ENCODE measurements around the gene NEDD8. TPM values are rescaled to one million over a fixed set of nuclear protein-coding genes. Genes with fewer than 3 reads are reported as not detected.
"Not testable (repeated sequence)": the region's sequence is repeated elsewhere in the genome, so short reads cannot be mapped to it uniquely, and the experiment has no call there.

NEDD8 gene
- total and polyA plus RNA-seq, 3 donors from 2014 or later = 94.6 to 180 (median 110) TPM

DNA sequence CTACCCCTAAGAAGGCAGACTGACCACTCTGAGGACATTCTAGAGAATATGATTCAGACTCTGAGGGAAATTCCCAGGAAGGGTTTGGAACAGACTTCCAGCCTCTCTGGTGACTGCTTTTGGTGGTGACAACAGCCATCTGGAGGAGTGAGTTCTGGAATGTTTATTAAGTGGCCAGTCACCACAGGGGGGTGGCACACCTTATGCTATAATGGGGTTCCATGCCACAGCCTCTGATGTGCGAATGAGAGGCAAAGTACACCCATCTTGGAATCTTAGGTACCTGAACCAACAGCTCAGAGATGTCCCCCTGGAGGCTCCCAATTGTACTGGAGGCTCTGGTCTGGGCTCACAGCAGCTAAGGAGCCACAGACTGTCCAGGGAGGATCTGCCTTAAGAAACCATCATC is 19.7 kb upstream of the NEDD8 start:
- H3K4me1 ChIP-seq = no peaks in the 10 kb centered on the region
- no peaks in the 10 kb centered on the region for H3K9me3 ChIP-seq
- no peak overlapping the region for H3K4me3 ChIP-seq
- TF ChIP-seq POLR2A (IDR thresholded peaks at IDR 0.05) = no peak
- TF ChIP-seq, protein P1, sequence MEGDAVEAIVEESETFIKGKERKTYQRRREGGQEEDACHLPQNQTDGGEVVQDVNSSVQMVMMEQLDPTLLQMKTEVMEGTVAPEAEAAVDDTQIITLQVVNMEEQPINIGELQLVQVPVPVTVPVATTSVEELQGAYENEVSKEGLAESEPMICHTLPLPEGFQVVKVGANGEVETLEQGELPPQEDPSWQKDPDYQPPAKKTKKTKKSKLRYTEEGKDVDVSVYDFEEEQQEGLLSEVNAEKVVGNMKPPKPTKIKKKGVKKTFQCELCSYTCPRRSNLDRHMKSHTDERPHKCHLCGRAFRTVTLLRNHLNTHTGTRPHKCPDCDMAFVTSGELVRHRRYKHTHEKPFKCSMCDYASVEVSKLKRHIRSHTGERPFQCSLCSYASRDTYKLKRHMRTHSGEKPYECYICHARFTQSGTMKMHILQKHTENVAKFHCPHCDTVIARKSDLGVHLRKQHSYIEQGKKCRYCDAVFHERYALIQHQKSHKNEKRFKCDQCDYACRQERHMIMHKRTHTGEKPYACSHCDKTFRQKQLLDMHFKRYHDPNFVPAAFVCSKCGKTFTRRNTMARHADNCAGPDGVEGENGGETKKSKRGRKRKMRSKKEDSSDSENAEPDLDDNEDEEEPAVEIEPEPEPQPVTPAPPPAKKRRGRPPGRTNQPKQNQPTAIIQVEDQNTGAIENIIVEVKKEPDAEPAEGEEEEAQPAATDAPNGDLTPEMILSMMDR (IDR thresholded peaks at IDR 0.05) = no peak
- no peak for DNase-seq
- no peak overlapping the region for H3K27ac ChIP-seq
- intact Hi-C loops (cut with DNase I; ENCODE audit: low total_unique reads) = no loop called here
- 93% methylated on average over 1 of the region's 1 CpG; no CpG with 5 or more reads in 1 of the 2 donors for WGBS, 2 donors
- H3K27me3 ChIP-seq = no peaks in the 10 kb centered on the region
- no peaks in the 10 kb centered on the region for H3K36me3 ChIP-seq (ENCODE audit: low read depth, missing control alignments)

DNA sequence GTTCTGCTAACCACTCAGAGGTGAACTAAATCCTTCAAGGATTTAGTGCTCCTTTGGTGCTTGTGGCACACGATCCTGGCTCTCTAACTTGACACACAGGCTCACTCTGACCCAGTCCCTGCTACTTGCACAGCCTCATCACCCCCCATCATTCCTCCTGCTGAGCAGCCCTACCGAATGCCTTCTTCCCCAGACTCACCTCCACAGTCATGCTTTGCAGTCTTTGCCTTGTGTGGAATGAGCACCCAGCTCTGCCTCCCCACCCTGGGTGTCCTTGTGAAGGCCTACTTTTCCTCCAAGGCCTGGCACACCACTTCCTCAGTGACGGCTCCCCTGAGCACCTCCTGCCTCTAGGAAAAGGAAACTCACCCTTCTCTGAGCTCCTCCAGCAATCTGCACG is 18.2 kb upstream of the NEDD8 start:
- Histone ChIP-seq H3K9me3 (no peaks in the 10 kb centered on the region), H3K4me3 (no peak overlapping the region), H3K27ac (no peak overlapping the region), H3K27me3 (no peaks in the 10 kb centered on the region), H3K4me1 (no peaks in the 10 kb centered on the region), H3K36me3 (ENCODE audit: low read depth, missing control alignments) (no peaks in the 10 kb centered on the region)
- WGBS, 2 donors = 74 to 76% methylated on average over 4 of the region's 4 CpGs
- intact Hi-C loops (cut with DNase I; ENCODE audit: low total_unique reads) = no loop called here
- no peak for DNase-seq
- TF ChIP-seq POLR2A (IDR thresholded peaks at IDR 0.05) = no peak
- TF ChIP-seq, protein P1 (IDR thresholded peaks at IDR 0.05) = no peak

DNA sequence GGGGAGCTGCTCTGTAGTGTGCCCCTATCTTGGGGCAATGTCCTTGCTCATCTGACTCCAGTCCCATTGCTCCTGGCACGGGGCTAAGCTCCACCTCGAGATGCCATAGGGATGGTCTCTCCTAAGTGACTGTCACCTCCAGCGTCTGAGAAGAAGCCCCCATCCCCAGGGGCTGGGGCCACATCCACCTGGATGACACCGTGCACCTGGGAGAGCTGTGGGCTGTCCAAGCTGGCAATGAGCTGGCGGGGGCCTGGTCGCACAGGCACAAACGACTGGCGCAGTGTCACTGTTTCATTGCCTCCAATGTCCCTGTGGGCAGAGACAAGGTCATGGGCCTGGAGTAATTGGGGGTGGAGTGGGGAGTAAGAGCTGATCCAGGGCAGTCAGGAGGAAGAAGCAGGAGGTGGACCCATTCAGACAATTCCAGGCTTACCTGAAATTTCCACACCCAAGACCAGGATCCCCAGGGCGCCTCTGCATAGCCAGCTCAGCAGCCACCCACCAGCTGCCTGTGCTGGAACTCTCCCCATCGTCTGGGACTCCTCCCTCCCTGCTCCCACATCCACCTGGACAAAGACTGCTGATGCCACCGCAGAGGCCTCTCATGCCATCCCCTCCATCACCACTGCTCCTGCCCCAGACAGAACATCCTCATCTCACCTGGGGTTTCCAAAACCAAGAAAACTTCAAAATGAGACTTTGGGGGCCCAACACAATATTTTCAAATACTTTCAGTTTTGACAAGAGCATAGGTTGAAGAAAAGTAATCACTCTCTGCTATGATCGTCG is 17.3 kb upstream of the NEDD8 start:
- Histone ChIP-seq H3K27ac (no peak overlapping the region), H3K27me3 (no peaks in the 10 kb centered on the region), H3K9me3 (no peaks in the 10 kb centered on the region), H3K4me1 (no peaks in the 10 kb centered on the region), H3K4me3 (no peak overlapping the region), H3K36me3 (ENCODE audit: low read depth, missing control alignments) (no peaks in the 10 kb centered on the region)
- 79 to 81% methylated on average over 4 to 13 of the region's 13 CpGs for WGBS, 2 donors
- no peak for DNase-seq
- no peak for TF ChIP-seq POLR2A (IDR thresholded peaks at IDR 0.05)
- TF ChIP-seq, protein P1 (IDR thresholded peaks at IDR 0.05) = no peak
- intact Hi-C loops (cut with DNase I; ENCODE audit: low total_unique reads) = no loop called here

DNA sequence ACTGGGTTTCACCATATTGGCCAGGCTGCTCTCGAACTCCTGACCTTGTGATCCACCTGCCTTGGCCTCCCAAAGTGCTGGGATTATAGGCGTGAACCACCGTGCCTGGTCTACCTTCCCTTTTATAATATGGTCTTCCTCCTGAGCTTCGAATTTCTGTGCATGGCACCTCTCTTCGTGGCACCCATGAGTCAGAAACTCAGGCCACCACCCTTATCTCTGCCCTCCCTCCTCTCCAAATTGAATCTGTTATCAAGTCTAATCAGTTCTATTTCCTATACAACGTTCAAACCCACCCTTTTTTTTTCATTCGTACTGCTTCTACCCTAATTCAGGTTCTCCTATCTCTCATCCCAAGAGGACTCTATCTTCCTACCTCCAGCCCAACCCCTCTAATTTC is 15.3 kb upstream of the NEDD8 start:
- Histone ChIP-seq H3K9me3 (no peaks in the 10 kb centered on the region), H3K4me3 (no peak overlapping the region), H3K4me1 (no peaks in the 10 kb centered on the region), H3K36me3 (ENCODE audit: low read depth, missing control alignments) (no peaks in the 10 kb centered on the region), H3K27me3 (no peaks in the 10 kb centered on the region), H3K27ac (no peak overlapping the region)
- WGBS, 2 donors = 77 to 85% methylated on average over 7 of the region's 7 CpGs
- no peak for DNase-seq
- TF ChIP-seq, protein P1 (IDR thresholded peaks at IDR 0.05) = no peak
- no peak for TF ChIP-seq POLR2A (IDR thresholded peaks at IDR 0.05)
- intact Hi-C loops (cut with DNase I; ENCODE audit: low total_unique reads) = no loop called here

DNA sequence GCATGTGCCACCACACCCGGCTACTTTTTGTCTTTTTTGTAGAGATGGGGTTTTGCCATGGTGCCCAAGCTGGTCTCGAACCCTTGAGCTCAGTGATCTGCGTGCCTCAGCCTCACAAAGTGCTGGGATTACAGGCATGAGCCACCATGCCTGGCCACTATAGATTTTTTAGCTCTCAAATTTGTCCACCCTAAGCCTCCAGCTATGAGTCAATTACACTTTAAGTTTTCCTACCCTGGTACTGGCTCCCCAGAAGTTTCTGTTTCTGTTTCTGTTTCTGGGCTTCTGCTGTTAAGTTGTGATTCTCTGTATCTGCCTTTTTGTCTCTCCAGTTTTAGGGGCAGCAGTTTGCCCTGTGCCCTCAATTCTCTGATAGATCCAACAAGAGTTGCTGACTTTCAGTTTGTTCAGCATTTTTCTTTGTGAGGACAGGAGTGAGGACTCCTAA is 14.6 kb upstream of the NEDD8 start:
- no peak for DNase-seq
- Histone ChIP-seq H3K27me3 (no peaks in the 10 kb centered on the region), H3K4me3 (no peak overlapping the region), H3K4me1 (no peaks in the 10 kb centered on the region), H3K27ac (no peak overlapping the region), H3K9me3 (no peaks in the 10 kb centered on the region), H3K36me3 (ENCODE audit: low read depth, missing control alignments) (no peaks in the 10 kb centered on the region)
- TF ChIP-seq, protein P1 (IDR thresholded peaks at IDR 0.05) = no peak
- TF ChIP-seq POLR2A (IDR thresholded peaks at IDR 0.05) = no peak
- WGBS, 2 donors = 89% methylated on average over 3 of the region's 3 CpGs
- intact Hi-C loops (cut with DNase I; ENCODE audit: low total_unique reads) = no loop called here

DNA sequence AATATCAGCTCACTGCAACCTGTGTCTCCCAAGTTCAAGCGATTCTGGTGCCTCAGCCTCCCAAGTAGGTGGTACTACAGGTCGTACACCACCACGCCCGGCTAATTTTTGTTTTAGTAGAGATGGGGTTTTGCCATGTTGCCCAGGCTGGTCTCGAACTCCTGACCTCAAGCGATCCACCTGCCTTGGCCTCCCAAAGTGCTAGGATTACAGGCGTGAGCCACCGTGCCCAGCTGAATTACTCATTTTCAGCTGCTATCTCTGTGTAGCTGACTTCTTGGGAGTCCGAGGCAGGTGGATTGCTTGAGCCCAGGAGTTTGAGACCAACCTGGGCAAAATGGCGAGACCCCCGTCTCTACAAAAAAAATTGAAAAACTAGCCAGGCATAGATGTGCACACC is 13.2 kb upstream of the NEDD8 start:
- H3K4me3 ChIP-seq; H3K27ac ChIP-seq; H3K27me3 ChIP-seq; H3K9me3 ChIP-seq; intact Hi-C loops (cut with DNase I; ENCODE audit: low total_unique reads); H3K36me3 ChIP-seq (ENCODE audit: low read depth, missing control alignments); DNase-seq: not testable (repeated sequence)
- H3K4me1 ChIP-seq = peaks cover 13% of the 10 kb centered on the region
- WGBS, 2 donors = 92% methylated on average over 11 of the region's 11 CpGs

Measured in testis (tissue), 3 donors.